ENCODE results near the gene IL12RB2.

DNA sequence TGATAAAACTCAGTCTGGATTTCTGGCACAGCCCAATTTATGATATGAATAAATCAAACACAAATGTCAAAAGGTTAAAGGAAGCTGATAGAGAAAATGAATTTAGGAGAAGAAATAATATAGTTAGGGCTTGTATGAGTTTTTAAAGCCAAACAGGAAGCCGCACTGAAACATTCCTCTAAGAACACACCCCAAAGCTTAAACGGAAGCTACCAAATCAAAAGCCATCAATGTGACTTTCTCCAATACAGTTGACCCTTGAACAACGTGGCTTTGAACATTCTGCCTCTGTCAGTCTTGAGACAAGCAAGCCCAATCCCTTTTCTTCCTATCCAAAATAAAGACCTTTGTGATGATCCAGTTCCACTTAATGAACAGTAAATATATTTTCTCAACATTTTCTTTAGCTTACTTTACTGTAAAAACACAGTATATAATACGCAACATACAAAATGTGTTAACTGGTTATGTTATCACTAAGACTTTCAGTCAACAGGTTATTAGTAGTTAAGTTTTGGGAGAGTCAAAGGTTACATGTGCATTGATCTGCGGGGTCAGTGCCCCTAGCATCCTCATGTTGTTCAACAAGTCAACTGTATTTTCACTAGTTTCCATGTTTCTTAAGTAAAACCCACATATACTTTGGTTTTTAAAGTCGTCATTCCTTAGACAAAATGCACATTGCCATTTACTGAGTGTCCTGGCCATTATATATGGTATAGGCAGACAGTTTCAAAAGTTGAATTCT is 111.3 kb downstream of the IL12RB2 start:
- TF ChIP-seq PBX3 (IDR thresholded peaks at IDR 0.05) (no peak), CTCF (IDR thresholded peaks at IDR 0.05) (no peak), EZH2phosphoT487 (IDR thresholded peaks at IDR 0.05; ENCODE audit: borderline replicate concordance, low read depth) (no peak)

Measured in SK-N-SH (cell line).